Ovary (tissue), 3 donors: ENCODE measurements around the gene TBC1D16.

ENCODE experiments used
- CTCF ChIP-seq, 3 donors: fragments of 450-650 bp in 2 of 3; fragments of 200-600 bp in 1 of 3; IDR thresholded peaks; one replicate each; pipeline versions ENCODE4 v1.5.1 to v1.8.0; 2016 to 2022; ENCODE audit warnings: antibody characterized with exemption in 3 of 3, mild to moderate bottlenecking in 1 of 3
- POLR2A ChIP-seq: fragments of 450-650 bp; IDR thresholded peaks from one replicate; pipeline ENCODE4 v1.6.1; 2017; ENCODE audit warnings: antibody characterized with exemption, mild to moderate bottlenecking, moderate library complexity
- donor health status: DM: no; HTN: no; CAD: no.

GRCh38 chr17:80012765-80013741 is 22.6 kb downstream of the TBC1D16 start:
- TF ChIP-seq CTCF (IDR thresholded peaks at IDR 0.05): no peak
- no peak for TF ChIP-seq POLR2A
